Middle frontal gyrus (tissue), 1 donor: ENCODE results near the gene TMEM259.

Experiments used
- DNase-seq: peaks from one replicate; pipeline ENCODE4 v3.0.0-alpha.2; 2015; ENCODE audit warnings: low spot score; ENCODE audit errors: extremely low spot score

The TMEM259 gene

DNA sequence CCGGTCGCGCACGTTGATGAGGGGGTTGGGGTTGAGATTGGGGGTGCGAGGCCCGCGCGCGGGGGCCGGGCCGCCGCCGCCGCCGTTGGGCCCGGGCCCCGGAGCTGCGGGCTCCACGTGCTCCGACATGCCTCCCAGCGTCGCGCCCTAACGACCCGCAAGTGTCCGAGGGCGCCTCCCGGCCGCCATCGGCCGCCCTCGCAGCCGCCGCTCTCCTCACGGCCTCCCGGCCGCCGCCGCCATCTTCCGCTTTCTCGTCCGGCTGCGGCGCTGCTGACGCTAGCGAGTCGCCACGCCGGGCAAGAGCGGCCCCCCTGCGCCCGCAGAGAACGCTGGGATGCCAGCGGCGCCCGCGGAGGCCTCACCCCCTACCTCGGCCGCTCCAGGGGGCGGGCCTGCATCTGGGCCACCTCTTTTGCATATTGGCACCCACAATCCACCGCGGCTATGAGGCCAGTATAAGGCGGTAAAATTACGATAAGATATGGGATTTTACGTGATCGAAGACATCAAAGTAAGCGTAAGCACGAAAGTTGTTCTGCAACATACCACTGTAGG, at the start of gene TMEM259:
Gene TMEM259 (minus strand): TSS at position 256 of the 558 bp plus-strand sequence. CDS start 127 bp downstream, at position 129.
- peak; percentile 91 for DNase-seq

- no peak for DNase-seq
Measured at GRCh38 chr19:1070576-1070930, 49.6 kb upstream of the TMEM259 start.

- DNase-seq: no peak
Measured at GRCh38 chr19:1069009-1069779, 48.3 kb upstream of the TMEM259 start.

DNA sequence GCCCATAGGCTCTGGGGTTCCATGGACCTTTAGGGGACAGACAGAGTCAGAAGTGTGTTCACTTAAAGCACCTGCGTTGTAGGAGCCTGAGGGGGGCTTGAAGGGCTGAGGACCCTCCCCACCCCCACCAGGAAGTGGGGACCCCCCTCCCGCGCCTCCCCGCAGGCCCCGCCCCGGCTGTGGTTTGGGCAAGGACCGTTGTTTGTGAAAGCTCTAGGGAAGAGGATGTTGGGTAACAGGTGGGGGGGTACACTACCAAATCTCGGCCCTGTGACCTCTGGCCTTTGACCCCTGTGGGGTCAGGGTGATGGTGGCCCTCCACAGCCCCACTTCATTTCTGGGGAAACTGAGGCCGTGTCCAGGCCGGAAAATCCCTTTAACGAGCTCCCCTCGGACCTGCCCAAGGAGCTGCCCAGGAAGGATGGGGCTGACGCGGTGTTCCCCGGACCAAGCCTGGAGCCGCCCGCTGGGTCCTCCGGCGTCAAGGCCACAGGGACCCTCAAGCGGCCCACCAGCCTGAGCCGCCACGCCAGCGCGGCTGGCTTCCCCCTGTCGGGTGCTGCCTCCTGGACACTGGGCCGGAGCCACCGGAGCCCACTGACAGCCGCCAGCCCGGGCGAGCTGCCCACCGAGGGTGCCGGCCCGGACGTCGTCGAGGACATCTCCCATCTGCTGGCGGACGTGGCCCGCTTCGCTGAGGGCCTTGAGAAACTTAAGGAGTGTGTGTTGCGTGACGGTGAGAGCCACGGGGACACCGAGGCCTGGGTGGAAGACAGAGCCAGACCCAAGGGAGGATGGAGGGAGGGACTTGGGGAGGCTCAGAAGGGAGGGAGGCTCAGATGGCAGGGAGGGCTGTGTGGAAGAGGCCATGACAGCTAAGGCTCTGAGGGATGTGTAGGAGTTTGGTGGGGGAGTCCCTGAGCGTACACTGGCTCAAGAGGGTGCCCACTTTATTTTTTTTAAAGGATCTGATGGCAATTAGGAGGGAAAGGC, 47.4 kb upstream of the TMEM259 start:
- DNase-seq: no peak

GRCh38 chr19:1067341-1067957, 46.5 kb upstream of the TMEM259 start:
- DNase-seq: no peak

DNA sequence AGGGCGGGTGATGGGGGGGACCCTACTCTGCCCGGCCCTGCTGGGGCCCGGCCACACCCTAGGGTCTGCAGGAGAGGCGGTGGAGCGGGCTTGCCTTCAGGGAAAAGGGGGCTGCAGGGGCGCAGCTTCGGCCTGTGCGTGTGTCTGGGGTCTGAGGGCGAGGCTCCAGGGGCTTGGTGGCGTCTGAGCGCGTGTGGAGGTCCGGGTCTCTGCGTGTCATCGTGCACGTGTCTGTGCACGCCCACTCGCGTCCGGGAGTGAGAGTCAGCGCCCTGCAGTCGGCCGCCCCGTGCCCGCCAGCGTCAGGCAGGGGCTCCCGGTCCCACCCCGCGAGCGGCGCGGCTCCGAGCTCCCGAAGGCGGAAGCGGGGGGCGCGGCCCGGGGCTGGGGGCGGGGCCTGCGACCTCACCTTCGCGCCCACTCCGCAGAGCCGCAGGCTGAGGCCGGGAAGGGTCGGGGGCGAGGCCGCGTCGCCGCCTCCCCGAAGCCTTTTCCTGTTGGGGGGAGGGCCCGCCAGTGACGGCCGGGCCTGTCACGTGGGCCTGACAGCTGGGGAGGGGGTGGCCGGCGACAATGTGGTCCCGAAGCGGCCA, 45.9 kb upstream of the TMEM259 start, which contains the start of gene ARHGAP45:
Gene ARHGAP45 (plus strand): TSS at position 420 of the 593 bp plus-strand sequence. CDS start 239 bp downstream, outside the sequence.
- DNase-seq: no peak

DNA sequence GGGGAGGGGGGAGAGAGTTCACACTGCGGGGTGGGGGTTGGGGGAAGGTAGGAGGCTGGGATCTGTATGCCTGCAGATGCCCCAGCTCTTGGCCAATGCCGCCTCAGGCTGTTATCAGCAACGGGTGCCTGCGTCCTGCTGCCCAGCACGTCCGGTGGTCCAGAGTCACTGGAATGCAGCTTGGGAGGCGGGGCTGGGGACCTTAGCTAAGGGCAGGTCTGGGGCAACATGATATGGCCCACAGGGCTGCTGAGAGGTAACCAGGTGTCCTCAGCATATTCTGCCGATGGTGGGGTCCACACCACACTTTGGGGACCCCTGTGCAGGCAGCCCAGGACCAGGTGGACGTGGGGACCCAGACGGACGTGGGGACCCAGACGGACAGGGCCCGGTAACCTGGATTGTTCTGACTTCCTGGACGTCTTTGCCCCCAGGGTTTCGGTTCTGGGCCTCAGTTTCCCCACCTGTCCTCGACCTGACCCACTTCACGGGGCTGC, 45.4 kb upstream of the TMEM259 start:
- no peak for DNase-seq

- no peak for DNase-seq
Measured at GRCh38 chr19:1065606-1066109, 44.7 kb upstream of the TMEM259 start.

DNA sequence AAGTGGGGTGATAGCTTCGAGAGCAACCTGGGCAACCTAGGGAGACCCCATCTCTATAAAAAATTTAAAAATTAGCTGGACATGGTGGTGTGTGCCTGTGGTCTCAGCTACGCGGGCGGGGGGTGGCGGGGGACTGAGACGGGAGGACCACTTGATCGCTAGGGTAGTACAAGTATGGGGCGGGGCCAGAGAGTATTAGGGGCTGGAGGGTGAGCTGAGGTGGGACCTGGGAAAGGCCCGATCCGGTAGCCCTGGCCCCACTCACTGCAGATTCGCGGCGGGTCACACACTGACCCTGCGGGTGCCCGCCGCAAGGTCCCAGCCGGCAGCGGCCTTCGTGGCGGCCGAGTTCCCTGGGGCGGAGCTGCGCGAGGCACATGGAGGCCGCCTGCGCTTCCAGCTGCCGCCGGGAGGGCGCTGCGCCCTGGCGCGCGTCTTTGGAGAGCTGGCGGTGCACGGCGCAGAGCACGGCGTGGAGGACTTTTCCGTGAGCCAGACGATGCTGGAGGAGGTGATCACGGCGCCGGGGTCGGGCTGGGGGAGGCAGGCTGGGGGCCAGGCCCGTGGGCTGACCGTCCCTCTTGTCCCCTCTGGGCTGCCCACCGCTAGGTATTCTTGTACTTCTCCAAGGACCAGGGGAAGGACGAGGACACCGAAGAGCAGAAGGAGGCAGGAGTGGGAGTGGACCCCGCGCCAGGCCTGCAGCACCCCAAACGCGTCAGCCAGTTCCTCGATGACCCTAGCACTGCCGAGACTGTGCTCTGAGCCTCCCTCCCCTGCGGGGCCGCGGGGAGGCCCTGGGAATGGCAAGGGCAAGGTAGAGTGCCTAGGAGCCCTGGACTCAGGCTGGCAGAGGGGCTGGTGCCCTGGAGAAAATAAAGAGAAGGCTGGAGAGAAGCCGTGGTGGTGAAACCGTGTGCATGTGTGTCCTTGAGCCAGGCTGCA, 44.0 kb upstream of the TMEM259 start:
- DNase-seq: no peak

- no peak for DNase-seq
Measured at GRCh38 chr19:1063909-1064660, 43.2 kb upstream of the TMEM259 start.

DNA sequence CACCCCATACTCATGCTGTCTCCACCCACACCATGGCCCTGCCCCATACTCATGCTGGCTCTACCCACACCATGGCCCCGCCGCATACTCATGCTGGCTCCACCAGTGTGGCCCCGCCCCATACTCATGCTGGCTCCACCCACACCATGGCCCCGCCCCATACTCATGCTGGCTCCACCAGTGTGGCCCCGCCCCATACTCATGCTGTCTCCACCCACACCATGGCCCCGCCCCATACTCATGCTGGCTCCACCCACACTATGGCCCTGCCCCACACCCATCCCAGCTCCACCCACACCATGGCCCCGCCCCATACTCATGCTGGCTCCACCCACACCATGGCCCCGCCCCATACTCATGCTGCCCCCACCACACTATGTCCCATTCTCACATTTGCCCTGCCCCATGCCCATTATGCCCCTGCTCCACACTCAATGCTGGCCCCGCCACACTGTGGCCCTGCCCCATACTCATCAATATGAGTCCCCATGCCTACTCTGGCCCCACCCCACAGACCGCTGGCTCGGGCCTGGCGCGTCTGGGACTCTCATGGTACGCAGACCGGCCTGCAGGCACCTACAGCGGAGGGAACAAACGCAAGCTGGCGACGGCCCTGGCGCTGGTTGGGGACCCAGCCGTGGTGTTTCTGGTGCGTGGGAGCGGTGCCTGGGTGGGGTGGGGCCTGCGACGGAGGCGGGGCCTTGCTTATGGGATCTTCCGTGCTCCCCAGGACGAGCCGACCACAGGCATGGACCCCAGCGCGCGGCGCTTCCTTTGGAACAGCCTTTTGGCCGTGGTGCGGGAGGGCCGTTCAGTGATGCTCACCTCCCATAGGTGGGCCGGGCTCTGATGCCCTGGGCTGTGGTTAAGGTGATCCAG, 42.3 kb upstream of the TMEM259 start:
- DNase-seq: no peak

DNA sequence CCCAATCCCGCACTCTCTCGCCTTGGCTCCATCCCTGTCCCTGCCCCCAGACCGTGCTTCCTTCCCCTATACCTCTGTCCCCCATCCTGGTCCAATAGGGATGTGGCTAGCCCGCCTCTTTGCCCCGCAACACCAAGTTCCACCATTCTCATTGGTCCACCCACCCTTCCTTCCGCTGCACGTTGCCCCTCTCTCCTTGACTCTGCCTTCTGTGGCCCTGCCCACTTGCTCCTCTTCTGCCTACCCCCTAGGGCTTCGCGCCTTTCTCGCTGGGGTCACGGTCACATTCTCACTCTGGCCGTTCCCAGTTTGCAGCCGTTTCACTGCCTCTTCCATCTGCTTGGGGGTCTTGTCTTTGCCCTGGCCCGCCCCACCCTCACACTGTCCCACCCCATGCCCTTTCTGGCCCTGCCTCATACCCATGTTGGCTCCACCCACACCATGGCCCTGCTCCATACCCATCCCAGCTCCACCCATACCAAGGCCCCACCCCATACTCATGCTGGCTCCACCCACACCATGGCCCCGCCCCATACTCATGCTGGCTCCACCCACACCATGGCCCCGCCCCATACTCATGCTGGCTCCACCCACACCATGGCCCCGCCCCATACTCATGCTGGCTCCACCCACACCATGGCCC, 41.6 kb upstream of the TMEM259 start:
- no peak for DNase-seq

DNA sequence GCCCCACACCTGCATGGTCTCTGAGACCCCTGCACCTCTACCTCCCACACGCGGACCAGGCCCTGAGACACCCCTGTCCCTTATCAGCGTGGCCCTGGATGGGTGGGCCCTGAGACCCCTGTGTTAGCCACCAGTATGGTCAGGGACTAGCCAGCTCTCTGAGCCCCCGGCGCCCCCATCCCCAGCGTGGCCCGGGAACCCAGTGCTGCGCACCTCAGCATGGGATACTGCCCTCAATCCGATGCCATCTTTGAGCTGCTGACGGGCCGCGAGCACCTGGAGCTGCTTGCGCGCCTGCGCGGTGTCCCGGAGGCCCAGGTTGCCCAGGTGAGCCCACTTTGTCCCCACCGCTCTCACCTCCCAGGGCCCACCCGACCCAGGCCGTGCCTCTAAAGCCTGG, 41.1 kb upstream of the TMEM259 start:
- DNase-seq: no peak

DNA sequence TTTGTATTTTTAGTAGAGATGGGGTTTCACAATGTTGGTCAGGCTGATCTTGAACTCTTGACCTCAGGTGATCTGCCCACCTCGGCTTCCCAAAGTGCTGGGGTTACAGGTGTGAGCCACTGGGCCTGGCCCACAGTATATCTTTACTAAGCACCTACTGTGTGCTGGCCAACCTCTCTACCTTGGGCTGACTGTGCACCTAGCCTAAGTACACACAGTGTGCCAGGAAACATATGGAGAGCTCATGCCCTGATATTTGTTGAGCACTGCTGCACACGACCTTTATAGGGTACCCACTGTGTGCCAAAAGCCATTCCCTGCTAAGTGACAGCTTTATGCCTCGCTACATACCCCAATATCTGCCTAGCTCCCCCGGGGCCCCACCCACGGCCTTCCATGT, 39.8 kb upstream of the TMEM259 start:
- no peak for DNase-seq

DNA sequence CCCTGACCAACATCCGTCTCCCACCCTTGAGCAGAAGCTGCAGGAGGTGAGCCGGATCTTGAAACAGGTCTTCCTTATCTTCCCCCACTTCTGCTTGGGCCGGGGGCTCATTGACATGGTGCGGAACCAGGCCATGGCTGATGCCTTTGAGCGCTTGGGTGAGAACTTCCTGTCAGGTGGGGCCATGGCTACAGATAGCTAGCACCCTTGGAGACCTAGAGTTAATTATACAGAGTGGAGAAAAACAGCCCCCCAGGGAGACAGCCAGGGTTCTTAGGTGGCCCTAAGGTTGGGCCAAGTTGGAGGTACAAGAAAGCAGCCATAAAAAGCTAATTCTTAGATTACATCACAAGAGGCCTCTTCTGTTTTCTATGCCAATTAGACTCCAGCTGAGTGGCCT, 37.2 kb upstream of the TMEM259 start:
- no peak for DNase-seq

- DNase-seq: no peak
Measured at GRCh38 chr19:1057176-1057855, 36.4 kb upstream of the TMEM259 start.
